T follicular helper cell (primary cell): ENCODE measurements around the gene TRIAP1.
"Not testable (repeated sequence)": the region's sequence is repeated elsewhere in the genome, so short reads cannot be mapped to it uniquely, and the experiment has no call there.

Source experiments
- DNase-seq: peaks from one replicate; pipeline ENCODE4 v3.0.0-alpha.2; 2020; ENCODE audit warnings: low read depth

The TRIAP1 gene

DNA sequence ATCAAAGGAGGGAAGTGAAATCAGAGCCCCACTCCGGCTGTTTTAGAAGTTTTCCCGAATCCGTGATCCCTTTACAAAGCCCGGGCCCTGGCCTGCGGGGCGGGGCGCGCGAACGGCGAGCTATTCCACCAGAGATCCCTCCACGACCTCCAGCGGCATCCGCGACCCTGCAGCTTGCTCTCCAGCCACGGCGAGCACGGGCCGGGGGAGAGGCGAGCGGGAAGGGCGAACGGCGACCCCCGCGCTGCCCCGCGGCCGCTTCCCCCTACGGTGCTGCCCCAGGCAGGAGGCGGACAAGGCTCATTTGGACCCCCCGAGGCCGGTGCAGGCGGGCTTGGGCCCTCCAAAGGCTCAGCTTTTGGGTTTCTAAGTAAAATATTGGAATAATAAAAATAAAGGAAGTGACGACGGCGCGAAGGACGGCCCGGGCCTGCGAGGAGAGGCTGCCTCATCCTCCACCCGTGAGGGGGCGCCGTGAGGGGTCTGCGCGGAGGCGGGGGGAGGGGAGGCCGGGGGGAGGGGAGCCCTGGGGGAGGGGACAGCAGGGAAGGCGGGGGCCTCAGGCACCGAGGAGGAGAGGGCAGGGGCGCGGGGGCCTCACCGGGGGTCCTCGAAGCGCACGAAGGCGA lies 22.8 kb upstream of the TRIAP1 start:
- no peak for DNase-seq

DNA sequence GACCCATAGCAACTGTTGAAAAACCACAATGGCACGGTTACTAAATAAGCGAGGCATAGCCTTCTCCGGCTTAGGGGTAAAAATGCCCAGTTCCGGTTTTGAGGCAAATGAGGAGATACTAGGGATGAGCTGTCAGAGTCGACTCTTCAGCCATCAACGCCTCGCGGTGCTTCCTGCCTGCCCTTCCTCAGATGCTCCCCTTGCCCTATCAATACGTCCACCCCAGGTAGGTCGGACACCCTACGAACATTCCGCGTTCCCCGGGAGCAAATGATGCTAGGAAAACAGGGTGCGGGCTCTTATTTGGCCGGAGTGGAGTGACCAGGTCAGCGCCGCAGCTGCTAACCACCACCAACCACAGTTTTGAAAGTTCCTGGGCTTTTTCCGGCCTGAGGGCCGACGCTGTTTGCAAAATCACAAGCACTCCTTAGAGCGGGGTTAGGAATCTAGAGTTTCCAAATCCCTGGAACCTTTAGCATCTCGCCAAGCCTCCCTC lies 22.2 kb upstream of the TRIAP1 start:
- DNase-seq = no peak

DNA sequence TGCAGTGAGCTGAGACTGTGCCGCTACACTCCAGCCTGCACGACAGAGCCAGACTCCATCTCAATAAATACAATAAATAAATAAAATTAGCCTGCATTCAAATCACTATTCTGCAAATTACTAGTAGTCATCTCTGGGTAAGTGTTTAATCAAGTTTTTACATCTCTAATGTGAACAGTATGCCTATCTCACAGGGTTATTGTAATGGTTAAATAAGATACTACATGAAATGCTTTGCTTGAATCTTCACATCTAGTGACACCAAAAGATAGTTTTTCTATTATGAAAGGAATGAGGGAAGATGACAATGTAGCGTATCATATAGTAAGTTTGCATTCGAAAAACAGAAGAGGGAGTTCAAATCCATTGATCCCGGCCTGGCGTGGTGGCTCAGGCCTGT lies 21.3 kb upstream of the TRIAP1 start:
- no peak for DNase-seq

DNA sequence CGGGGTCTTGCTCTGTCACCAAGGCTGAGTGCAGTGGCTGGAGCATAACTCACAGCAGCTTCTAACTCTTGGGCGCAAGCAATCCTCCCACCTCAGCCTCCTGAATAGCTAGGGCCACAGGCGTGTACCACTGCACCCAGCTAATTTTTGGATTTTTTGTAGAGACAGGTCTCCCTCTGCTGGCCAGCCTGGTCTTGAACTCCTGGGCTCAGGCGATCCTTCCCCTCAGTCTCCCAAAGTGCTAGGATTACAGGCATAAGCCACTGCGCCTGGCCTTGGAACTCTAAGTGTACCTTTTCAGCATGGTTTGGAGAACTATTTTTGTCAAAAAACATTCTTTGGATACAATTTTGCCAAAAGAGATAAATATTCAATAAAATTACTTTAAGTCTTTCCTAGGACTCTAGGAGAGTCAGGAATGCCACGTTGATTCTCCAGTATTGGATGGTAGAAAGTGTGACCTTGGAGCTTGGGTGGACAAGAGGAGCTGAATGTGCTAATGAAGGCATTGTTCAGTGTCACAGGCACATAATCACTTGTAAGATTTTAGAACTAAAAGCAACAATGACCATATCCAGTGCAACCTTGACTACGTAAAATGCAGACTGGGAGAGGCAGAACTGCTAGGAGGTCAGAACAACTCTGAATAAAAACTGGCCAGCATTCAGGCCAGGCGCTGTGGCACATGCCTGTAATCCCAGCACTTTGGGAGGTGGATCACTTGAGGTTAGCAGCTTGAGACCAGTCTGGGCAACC lies 20.6 kb upstream of the TRIAP1 start:
- DNase-seq = peak; percentile 16

DNA sequence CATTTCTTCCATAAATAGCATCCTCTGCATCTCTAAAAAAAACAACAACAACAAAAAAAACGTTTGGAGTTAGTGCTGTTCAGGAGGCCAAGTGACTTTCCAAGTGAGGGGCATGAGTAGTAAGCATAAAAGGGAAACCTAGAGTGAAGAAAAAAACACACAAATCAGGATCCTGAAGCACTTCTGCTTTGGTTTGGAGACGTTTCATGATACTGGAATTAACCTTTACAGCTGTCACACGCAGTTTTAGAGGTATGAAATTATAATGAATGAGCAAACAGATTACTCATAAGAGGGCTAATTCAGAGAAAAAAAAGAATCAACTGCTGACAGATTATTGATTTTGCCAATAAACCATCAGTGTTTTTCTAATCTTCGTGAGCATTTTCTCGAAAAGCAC lies 19.6 kb upstream of the TRIAP1 start:
- no peak for DNase-seq

DNA sequence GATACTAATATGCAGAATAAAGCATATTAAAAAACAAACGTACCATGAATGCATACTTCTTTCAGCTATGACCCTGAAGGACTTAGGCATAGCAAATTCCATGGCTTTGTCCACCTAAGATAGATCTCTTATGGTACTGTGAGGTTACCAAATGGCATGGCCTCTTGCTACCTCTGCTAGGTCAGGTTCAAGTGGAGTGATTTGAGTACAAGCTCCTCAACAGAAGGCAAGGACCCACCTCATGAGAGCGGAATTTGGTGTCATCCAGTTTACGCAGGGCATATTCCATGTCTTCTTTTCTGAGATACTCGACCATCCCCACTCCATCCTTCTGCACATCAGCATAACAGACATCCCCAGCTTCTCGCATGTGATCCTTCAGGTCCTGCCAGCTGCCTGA lies 17.5 kb upstream of the TRIAP1 start:
- DNase-seq = no peak

DNA sequence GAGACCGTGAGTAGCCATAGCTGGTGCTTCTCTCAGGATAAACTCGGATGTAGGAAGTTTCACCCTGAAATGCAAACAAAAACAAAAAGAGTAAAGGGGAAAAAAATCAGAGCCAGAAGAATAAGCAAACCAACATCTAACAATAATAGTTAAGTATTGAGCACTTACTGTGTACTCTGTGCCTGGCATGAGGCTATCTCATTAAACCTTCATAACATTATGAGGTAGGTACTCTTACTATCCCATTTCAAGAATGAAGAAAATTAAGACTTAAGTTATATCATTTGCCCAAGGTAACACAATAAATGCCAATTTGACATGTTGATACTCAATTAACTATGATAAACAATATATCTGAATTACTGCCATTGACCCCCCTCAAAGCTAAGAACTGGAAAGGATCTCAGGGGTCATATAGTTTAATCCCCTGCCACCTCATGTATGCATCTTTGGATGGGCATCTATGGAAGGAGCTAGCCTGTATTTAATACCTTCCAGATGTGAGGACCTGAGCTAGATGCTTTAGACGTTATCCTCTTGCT lies 16.0 kb upstream of the TRIAP1 start:
- no peak for DNase-seq

DNA sequence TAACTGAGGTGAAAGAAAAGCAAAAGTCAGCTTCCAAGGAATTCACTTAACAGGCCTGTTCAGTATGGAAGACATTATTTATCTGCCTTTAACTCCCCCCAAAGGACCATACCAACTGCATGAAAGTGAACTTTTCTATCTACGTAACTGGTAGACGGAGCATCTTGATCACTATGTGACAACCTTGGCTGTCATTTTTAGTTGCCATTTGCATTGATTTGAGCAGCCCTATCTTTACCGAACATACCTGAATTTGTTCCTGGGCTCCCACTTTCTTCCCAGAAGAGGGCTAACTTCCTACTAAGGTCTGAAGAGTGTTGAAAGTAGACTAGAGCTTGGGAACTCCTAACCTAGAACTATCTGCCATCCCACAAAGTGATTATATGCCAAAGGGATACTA lies 14.0 kb upstream of the TRIAP1 start:
- no peak for DNase-seq

DNA sequence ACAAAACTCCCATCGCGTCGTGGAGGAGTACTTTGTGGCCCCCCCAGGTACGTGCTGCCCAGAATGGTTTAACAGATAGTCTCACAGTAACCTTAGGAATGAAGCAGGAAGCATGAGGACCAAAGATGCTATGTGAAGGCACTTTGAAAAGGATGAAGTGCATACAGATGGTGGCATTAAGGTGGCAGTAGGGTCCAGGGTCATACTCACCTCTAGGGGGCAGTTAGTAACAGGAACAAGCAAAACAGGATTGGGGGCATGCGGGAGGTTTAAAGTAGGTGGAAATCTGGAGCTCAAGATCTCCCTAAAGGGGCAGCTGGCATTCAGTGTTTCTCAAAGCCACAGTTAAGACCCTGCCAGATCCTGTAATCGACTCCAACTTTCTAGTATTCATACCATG lies 10.9 kb upstream of the TRIAP1 start:
- no peak for DNase-seq

DNA sequence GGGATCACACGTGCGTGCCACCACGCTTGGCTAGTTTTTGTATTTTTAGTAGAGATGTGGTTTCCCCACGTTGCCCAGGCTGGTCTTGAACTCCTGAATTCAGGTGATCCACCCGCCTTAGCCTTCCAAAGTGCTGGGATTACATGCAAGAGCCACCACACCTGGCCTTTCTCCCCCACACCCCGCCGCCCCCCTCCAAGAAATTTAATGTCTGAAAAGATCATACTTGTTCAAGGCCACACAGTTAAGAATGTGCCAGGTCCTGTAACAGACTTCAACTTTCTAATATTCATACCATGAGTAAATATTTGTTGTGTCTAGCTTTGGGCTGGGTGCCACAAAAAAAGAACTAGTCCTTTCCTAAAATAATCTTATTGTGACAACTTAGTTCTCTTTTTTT lies 9.1 kb upstream of the TRIAP1 start:
- DNase-seq = no peak

DNA sequence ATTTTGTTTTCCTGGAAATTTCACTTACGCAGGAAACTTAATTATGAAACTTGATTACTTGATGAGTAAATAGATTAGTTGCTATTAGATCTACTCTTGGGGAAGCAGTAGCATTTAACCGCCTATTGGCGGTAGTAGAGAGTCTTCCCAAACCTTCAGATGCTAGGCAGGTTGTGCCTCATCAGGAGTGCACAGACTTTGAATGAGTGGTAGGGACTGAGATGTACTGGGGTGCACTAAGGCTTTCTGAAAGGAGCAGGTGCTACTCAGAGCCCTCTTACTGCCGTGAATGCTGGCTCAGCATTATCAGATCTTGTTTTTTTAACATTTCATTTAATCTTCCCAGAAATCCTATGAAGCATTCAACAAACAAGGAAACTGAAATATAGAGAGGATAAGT lies 7.8 kb upstream of the TRIAP1 start:
- DNase-seq = no peak

DNA sequence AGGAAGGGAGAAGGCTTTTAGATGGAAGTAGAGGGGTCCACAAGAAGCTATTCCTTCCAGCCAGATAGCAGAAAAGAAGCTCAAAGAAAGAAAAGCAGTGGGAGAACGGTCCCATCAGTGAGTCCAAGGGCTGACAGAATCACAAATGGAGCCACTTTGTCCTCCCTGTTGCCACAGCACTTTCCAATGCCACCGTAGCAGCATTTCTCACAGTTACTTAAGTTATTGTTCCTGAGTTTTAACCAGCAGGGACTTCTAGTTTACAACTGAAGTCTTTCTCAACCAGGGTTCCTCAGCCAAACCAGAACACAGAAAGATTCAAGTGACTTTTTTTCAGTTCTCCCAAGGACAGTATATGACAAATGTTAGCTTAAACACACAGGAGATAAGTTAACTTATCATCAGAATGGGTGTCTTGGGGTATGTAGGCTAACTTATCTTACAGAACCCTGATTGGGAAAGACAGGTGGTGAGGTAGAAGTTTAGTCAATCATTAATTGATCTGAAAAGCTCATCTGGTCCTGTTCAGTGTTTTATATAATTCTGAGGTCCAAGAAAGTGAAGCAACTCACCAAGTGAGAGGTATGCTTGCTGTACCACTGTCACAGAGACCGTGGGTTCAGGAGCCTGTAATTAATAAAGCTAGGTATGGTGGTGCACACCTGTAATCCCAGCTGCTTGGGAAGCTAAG lies 7.0 kb upstream of the TRIAP1 start:
- DNase-seq = no peak

DNA sequence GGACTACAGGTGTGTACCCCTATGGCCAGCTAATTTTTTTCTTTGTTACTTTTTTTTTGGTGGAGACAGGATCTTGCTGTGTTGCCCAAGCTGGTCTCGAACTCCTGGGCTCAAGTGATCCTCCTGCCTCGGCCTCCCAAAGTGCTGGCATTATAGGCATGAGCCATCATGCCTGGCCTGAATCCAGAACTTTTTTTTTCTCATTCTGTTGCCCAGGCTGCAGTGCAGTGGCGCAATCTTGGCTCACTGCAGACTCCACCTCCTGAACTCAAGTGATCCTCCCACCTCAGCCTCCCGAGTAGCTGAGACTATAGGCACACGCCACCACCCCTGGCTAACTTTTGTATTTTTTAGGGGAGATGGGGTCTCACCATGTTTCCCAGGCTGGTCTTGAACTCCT lies 6.3 kb upstream of the TRIAP1 start:
- not testable (repeated sequence) for DNase-seq

DNA sequence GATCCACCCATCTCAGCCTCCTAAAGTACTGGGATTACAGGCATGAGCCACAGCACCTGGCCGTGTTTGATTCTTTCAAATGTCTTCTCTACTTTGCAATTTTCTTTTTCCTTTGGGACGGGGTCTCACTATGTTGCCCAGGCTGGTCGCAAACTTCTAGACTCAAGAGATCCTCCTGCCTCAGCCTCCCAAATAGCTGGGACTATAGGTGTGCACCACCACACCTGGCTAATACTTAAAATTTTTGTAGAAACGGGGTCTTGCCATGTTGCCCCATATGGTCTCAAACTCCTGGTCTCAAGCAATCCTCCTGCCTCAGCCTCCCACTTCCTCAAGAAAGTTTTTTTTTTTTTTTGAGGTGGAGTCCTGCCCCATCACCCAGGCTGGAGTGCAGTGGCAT lies 1.8 kb upstream of the TRIAP1 start:
- no peak for DNase-seq

DNA sequence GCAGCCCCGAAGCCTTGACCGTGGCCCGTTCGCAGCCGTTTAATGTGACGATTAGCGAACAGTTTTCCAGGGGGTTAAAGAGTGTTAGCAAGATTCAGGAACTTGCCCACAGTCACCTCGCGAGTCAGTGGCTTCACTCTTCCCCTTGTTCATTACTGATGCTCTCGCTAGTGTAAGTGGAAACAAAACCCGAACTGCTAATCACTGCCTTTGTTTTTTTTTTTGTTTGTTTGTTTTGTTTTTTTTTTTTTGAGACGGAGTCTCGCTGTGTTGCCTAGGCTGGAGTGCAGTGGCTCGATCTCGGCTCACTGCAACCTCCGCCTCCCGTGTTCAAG lies 627 bp upstream of the TRIAP1 start:
- not testable (repeated sequence) for DNase-seq

DNA sequence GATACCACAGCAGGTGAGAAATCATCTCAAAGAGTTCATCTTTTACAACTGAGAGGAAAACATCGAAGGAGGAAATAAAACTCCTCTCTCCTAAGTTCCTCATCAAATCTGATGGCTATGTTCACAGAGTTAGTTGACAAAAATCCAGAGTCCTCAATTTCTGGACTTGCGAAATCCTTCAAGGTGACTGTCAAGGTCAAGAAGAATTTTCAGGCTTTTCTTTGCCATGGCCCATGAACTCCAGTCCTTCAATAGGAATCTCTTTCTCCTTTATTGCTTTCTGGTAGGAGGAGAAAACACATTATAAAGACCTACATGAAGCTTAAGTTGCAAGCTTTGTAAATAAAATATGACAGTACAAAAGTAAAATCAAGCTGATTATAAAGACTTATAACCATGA lies 1.5 kb downstream of the TRIAP1 start:
- DNase-seq = no peak

DNA sequence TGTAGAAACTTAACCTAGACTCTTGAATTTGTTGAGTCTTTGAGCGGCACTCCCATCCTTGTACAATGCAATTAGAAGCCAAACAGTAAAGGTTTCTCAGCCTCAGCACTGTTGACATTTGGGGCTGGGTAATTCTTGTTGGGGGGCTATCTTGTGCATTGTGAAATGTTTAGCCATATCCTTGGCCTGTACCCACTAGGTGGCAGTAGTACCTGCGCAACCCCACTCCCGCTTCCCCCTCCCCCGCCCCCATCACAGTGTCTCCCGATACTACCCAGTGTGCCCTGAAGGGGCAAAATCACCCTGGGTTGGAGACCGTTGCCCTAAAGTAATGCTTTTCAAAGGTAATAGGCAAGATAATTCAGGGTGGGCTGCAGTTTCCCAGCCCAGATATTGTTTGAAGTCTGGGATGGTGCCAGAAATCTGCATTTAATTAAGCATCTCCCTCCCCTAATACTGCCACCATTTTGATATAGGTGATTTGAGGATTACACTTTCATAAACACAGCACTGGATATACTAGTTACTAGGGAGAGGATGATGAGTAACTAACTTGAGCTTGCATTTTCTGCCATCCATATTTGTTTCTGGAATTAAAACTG lies 6.4 kb downstream of the TRIAP1 start:
- DNase-seq = peak; percentile 72

DNA sequence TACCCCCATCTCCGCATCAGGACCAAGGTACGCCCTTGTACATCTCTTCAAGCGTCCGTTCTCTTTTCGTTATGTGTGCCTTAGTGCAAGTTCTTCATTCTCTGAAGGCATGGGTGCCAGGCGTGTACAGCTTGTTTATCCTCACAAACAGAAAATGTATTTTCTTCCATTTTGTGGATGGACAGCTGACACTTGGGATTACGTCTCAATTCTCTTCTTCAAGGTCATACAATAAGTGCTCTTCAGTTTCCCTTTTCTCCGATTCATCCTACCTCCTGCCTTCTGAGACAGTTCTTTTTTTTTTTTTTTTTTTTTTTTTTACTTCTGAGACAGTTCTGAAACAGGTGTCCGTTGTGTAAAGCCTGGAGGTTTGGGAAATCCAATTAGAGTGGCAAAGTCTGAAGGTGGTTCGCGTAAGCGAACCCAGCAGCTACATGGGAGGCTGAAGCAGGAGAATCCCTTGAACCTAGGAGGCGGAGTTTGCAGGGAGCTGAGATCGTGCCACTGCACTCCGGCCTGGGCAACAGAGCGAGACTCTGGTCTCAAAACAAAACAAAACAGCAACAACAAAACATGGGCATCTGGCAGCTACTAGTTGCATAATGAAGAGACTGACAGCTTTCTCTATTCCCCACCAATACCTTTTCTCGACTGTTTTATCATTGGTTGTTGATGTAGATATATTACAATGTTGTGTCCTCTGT lies 7.5 kb downstream of the TRIAP1 start:
- DNase-seq = no peak

DNA sequence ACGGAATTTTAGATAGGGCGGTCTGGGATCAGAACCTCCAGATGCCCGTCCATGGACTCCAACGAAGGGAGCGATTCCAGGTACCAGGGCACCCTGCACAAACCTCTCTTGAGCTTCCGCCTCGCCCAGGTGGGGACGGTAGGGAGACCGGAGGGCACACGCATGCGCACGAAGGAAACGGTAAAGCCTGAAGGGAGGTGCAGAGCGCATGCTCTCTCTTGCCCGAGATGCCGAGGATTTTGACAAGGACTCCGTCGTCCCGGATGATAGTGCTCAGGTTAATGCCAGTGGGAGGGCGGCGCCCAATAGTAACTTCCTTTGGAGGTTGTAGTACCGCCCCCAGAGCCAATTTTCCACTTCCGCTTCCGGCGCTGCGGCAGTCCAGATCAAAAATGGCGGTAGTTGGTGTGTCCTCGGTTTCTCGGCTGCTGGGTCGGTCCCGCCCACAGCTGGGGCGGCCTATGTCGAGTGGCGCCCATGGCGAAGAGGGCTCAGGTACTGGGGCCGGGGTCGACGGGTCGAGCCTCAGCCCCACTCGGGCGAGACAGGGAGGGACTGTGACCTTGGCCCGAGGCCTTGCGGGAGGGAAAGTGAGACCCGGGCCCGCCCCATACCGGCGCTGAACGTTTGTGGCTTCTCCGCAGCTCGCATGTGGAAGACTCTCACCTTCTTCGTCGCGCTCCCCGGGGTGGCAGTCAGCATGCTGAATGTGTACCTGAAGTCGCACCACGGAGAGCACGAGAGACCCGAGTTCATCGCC lies 8.3 kb downstream of the TRIAP1 start, which contains the start of gene COX6A1:
Gene COX6A1 (plus strand): TSS at position 379 of the 760 bp plus-strand sequence. CDS start 14 bp downstream, at position 393.
- peak; percentile 95 for DNase-seq

DNA sequence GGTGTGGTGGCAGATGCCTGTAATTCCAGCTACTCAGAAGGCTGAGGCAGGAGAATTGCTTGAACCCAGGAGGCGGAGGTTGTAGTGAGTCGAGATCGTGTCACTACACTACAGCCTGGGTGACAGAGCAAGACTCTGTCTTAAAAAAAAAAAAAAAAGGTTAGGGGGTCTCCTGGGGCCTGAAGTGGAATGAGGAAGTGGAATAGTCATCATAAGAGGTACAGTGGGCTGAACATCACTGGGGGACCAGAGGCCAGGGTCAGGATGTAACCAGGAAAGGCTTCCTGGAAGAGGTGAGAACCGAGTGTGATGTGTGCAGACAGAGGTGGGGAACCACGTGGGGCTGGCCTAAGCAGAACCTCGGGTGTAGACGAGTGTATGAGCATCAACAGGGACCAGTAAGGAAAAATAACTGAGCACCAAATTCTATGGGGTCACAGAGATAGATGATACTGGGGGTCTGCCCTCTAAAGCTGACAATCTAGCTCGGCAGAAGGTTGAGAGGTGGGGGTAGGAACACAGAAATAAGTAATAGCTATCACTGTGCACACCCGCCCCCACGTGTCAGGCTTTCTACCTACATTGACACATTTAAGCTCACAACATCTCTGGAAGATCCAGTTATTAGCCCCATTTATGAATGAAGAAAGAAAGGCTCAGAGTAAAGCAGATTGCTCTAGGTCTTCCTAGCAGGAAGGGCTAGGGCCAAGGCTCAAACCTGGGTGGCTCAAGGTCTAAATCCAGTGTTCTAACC lies 13.2 kb downstream of the TRIAP1 start:
- DNase-seq = no peak
